Iris pigment epithelial cell (primary cell): ENCODE measurements around the gene RSPH10B2.
"Not testable (repeated sequence)": the region's sequence is repeated elsewhere in the genome, so short reads cannot be mapped to it uniquely, and the experiment has no call there.

Experiments
- DNase-seq: peaks from one replicate; pipeline ENCODE4 v3.0.0-alpha.2; 2011; ENCODE audit warnings: low read depth

The RSPH10B2 gene

GRCh38 chr7:6842278-6842921 lies 88.5 kb downstream of the RSPH10B2 start:
- not testable (repeated sequence) for DNase-seq

GRCh38 chr7:6843092-6843491 lies 89.2 kb downstream of the RSPH10B2 start:
- DNase-seq = not testable (repeated sequence)

DNA sequence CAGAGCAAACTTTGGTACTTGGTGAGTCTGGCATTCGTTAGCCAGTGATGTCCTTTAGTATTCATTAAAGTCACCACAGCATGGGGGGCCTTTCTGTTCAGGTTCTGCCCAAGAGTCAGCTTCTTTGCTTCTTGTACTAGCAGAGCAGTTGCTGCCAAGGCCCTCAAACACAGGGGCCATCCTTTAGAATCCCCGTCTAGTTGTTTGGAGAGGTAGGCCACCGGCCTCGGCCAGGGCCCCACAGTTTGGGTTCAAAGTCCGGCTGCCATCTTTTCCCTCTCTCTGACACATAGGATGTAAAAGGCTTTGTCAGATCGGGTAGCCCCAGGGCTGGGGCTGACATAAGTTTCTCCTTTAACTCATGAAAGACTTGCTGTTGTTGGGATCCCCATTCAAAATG lies 89.8 kb downstream of the RSPH10B2 start:
- not testable (repeated sequence) for DNase-seq

DNA sequence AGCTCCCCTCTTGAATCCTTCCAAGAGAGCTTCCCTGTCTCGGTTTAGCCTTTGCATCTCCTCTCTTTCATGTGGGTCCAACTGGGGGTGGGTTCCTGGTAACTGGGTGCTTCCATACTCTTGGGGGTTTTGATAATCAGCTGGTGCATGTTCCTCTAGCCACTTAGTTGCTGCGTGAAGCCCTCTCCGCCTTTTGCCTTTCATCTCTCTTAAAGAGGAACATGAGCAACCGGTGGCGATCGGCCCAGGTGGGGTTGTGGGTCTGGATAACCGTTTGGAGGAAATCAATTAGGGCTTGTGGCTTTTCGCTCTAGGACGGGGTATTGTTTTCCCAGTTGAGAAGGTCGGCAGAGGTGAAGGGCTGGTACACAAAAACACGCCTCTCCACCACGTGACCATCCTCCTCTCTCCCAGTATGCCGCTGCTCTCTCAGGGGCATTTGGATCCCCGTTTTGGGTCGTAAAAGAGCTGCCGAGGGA lies 92.1 kb downstream of the RSPH10B2 start:
- DNase-seq = not testable (repeated sequence)

GRCh38 chr7:6847751-6848150 lies 93.8 kb downstream of the RSPH10B2 start:
- not testable (repeated sequence) for DNase-seq
